Measurements from ENCODE around the gene MTHFD1. TPM values are rescaled to one million over a fixed set of nuclear protein-coding genes. Genes with fewer than 3 reads are reported as not detected.

Gene MTHFD1
- polyA plus RNA-seq, 1 donor, result 39.8 TPM

GRCh38 chr14:64405295-64405694 is 17.1 kb downstream of the MTHFD1 start:
- no peak for DNase-seq (ENCODE audit: low read depth)

GRCh38 chr14:64407329-64407728 is 19.2 kb downstream of the MTHFD1 start:
- DNase-seq (ENCODE audit: low read depth), result no peak

- no peak for DNase-seq (ENCODE audit: low read depth)
Measured at GRCh38 chr14:64409126-64409920, 21.2 kb downstream of the MTHFD1 start.

- DNase-seq (ENCODE audit: low read depth), result no peak
Measured at GRCh38 chr14:64410084-64410774, 22.1 kb downstream of the MTHFD1 start.

GRCh38 chr14:64411001-64411400 is 22.8 kb downstream of the MTHFD1 start:
- no peak for DNase-seq (ENCODE audit: low read depth)

GRCh38 chr14:64412237-64412636 is 24.1 kb downstream of the MTHFD1 start:
- no peak for DNase-seq (ENCODE audit: low read depth)

GRCh38 chr14:64416348-64416932 is 28.3 kb downstream of the MTHFD1 start:
- no peak for DNase-seq (ENCODE audit: low read depth)

GRCh38 chr14:64417055-64417770 is 29.1 kb downstream of the MTHFD1 start:
- DNase-seq (ENCODE audit: low read depth), result no peak

- no peak for DNase-seq (ENCODE audit: low read depth)
Measured at GRCh38 chr14:64417771-64418125, 29.6 kb downstream of the MTHFD1 start.

- no peak for DNase-seq (ENCODE audit: low read depth)
Measured at GRCh38 chr14:64419003-64419402, 30.9 kb downstream of the MTHFD1 start.

GRCh38 chr14:64421166-64421565 is 33.0 kb downstream of the MTHFD1 start:
- DNase-seq (ENCODE audit: low read depth), result no peak

- DNase-seq (ENCODE audit: low read depth), result no peak
Measured at GRCh38 chr14:64422005-64422404, 33.9 kb downstream of the MTHFD1 start.

GRCh38 chr14:64422756-64423155 is 34.6 kb downstream of the MTHFD1 start:
- DNase-seq (ENCODE audit: low read depth), result no peak

GRCh38 chr14:64423987-64424386 is 35.8 kb downstream of the MTHFD1 start:
- no peak for DNase-seq (ENCODE audit: low read depth)

GRCh38 chr14:64434528-64434927 is 46.4 kb downstream of the MTHFD1 start:
- DNase-seq (ENCODE audit: low read depth), result no peak

- DNase-seq (ENCODE audit: low read depth), result no peak
Measured at GRCh38 chr14:64438181-64438841, 50.2 kb downstream of the MTHFD1 start.

GRCh38 chr14:64439141-64439540 is 51.0 kb downstream of the MTHFD1 start:
- DNase-seq (ENCODE audit: low read depth), result no peak

- no peak for DNase-seq (ENCODE audit: low read depth)
Measured at GRCh38 chr14:64440494-64440893, 52.3 kb downstream of the MTHFD1 start.

- no peak for DNase-seq (ENCODE audit: low read depth)
Measured at GRCh38 chr14:64442300-64442988, 54.3 kb downstream of the MTHFD1 start.

GRCh38 chr14:64444140-64444539 is 56.0 kb downstream of the MTHFD1 start:
- no peak for DNase-seq (ENCODE audit: low read depth)

Data from forelimb muscle (tissue), 1 donor.